Measurements from ENCODE around the gene UCKL1. TPM values are rescaled to one million over a fixed set of nuclear protein-coding genes. Genes with fewer than 3 reads are reported as not detected.
A peak's percentile ranks its signal among the peaks of the same experiment; 100 is the strongest.

Gene UCKL1
- total RNA-seq, 2 experiments from 2014 or later = 25.6 to 42.6 TPM

- H4K20me1 ChIP-seq (ENCODE audit: insufficient read depth, low read length) = no peaks in the 10 kb centered on the region
- H3K4me3 ChIP-seq (ENCODE audit: low read depth, low read length, poor library complexity, severe bottlenecking) = no peak overlapping the region
- H3K4me2 ChIP-seq (ENCODE audit: low read length) = no peak overlapping the region
- H2AFZ ChIP-seq (ENCODE audit: low read length) = no peak overlapping the region
- H3K9me2 ChIP-seq (ENCODE audit: insufficient read depth, low read length) = no peaks in the 10 kb centered on the region
- intact Hi-C loops (cut with micrococcal nuclease; ENCODE audit: unreplicated experiment) = no loop called here
- peaks cover 13% of the 10 kb centered on the region; the same call in 1 of the 2 replicates for H3K9me3 ChIP-seq (ENCODE audit: low read length)
- no peak for DNase-seq (ENCODE audit: low spot score)
- no peak overlapping the region for H3K27ac ChIP-seq (ENCODE audit: low read depth, low read length, poor library complexity, severe bottlenecking)
- H3K4me1 ChIP-seq (ENCODE audit: insufficient read depth, low read length, poor library complexity, severe bottlenecking) = no peaks in the 10 kb centered on the region
- ChIA-PET CTCF (ENCODE audit: unreplicated experiment) (no interaction called here), POLR2A (no interaction called here)
- no peaks in the 10 kb centered on the region for H3K79me2 ChIP-seq (ENCODE audit: insufficient read depth, low read depth, low read length)
- TSS peak; percentile 38 for BruUV-seq (replicated peaks)
- H3K36me3 ChIP-seq (ENCODE audit: insufficient read depth, low read length) = peaks cover 88% of the 10 kb centered on the region
- TF ChIP-seq EZH2phosphoT487 (IDR thresholded peaks at IDR 0.05; ENCODE audit: borderline replicate concordance, low read depth, low read length) = no peak
- TF ChIP-seq, protein P1, sequence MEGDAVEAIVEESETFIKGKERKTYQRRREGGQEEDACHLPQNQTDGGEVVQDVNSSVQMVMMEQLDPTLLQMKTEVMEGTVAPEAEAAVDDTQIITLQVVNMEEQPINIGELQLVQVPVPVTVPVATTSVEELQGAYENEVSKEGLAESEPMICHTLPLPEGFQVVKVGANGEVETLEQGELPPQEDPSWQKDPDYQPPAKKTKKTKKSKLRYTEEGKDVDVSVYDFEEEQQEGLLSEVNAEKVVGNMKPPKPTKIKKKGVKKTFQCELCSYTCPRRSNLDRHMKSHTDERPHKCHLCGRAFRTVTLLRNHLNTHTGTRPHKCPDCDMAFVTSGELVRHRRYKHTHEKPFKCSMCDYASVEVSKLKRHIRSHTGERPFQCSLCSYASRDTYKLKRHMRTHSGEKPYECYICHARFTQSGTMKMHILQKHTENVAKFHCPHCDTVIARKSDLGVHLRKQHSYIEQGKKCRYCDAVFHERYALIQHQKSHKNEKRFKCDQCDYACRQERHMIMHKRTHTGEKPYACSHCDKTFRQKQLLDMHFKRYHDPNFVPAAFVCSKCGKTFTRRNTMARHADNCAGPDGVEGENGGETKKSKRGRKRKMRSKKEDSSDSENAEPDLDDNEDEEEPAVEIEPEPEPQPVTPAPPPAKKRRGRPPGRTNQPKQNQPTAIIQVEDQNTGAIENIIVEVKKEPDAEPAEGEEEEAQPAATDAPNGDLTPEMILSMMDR (conservative IDR thresholded peaks at IDR 0.05; ENCODE audit: low read length) = no peak
Observed at GRCh38 chr20:64003960-64004725, 47.9 kb upstream of the UCKL1 start.

- no peaks in the 10 kb centered on the region for H3K9me2 ChIP-seq (ENCODE audit: insufficient read depth, low read length)
- ChIA-PET CTCF (ENCODE audit: unreplicated experiment) (no interaction called here), POLR2A (no interaction called here)
- H3K36me3 ChIP-seq (ENCODE audit: insufficient read depth, low read length) = peaks cover 84% of the 10 kb centered on the region
- DNase-seq (ENCODE audit: low spot score) = no peak
- TF ChIP-seq, protein P1 (conservative IDR thresholded peaks at IDR 0.05; ENCODE audit: low read length) = no peak
- no peak for TF ChIP-seq EZH2phosphoT487 (IDR thresholded peaks at IDR 0.05; ENCODE audit: borderline replicate concordance, low read depth, low read length)
- no peak overlapping the region for H3K4me2 ChIP-seq (ENCODE audit: low read length)
- no peaks in the 10 kb centered on the region for H3K79me2 ChIP-seq (ENCODE audit: insufficient read depth, low read depth, low read length)
- no peak overlapping the region for H2AFZ ChIP-seq (ENCODE audit: low read length)
- H3K9me3 ChIP-seq (ENCODE audit: low read length) = no peaks in the 10 kb centered on the region
- H4K20me1 ChIP-seq (ENCODE audit: insufficient read depth, low read length) = no peaks in the 10 kb centered on the region
- intact Hi-C loops (cut with micrococcal nuclease; ENCODE audit: unreplicated experiment) = no loop called here
- H3K4me3 ChIP-seq (ENCODE audit: low read depth, low read length, poor library complexity, severe bottlenecking) = no peak overlapping the region
- H3K27ac ChIP-seq (ENCODE audit: low read depth, low read length, poor library complexity, severe bottlenecking) = no peak overlapping the region
- BruUV-seq (replicated peaks) = no TSS peak
- H3K4me1 ChIP-seq (ENCODE audit: insufficient read depth, low read length, poor library complexity, severe bottlenecking) = no peaks in the 10 kb centered on the region
Observed at GRCh38 chr20:64001607-64002011, 45.4 kb upstream of the UCKL1 start.

DNA sequence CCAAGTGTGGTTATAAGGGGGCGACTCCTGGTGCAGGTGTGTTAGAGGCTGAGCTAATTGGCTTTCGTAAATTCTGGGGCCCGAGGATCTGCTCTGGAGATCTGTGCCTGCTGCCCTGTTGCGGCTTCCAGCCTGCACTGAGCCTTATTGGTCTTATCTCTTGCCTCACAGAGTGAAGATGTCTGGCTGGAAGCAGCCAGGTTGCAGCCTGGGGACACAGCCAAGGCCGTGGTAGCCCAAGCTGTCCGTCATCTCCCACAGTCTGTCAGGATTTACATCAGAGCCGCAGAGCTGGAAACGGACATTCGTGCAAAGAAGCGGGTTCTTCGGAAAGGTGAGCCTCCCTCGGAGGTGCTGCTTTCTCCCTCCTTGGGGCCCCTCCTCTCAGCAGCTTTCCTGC lies 44.7 kb upstream of the UCKL1 start:
- no peak overlapping the region for H3K4me3 ChIP-seq (ENCODE audit: low read depth, low read length, poor library complexity, severe bottlenecking)
- H3K79me2 ChIP-seq (ENCODE audit: insufficient read depth, low read depth, low read length) = no peaks in the 10 kb centered on the region
- intact Hi-C loops (cut with micrococcal nuclease; ENCODE audit: unreplicated experiment) = no loop called here
- ChIA-PET POLR2A (interaction anchor here (0.7 kb wide), 1 partner anchor 47 kb away, joined by 3 read pairs; no protein-coding TSS in a partner anchor), CTCF (ENCODE audit: unreplicated experiment) (no interaction called here)
- no peaks in the 10 kb centered on the region for H4K20me1 ChIP-seq (ENCODE audit: insufficient read depth, low read length)
- no peak for DNase-seq (ENCODE audit: low spot score)
- H3K4me1 ChIP-seq (ENCODE audit: insufficient read depth, low read length, poor library complexity, severe bottlenecking) = no peaks in the 10 kb centered on the region
- no peak for TF ChIP-seq EZH2phosphoT487 (IDR thresholded peaks at IDR 0.05; ENCODE audit: borderline replicate concordance, low read depth, low read length)
- TF ChIP-seq, protein P1 (conservative IDR thresholded peaks at IDR 0.05; ENCODE audit: low read length) = no peak
- H3K9me3 ChIP-seq (ENCODE audit: low read length) = no peaks in the 10 kb centered on the region
- no TSS peak for BruUV-seq (replicated peaks)
- H3K36me3 ChIP-seq (ENCODE audit: insufficient read depth, low read length) = peaks cover 86% of the 10 kb centered on the region
- H2AFZ ChIP-seq (ENCODE audit: low read length) = no peak overlapping the region
- no peaks in the 10 kb centered on the region for H3K9me2 ChIP-seq (ENCODE audit: insufficient read depth, low read length)
- H3K4me2 ChIP-seq (ENCODE audit: low read length) = no peak overlapping the region
- no peak overlapping the region for H3K27ac ChIP-seq (ENCODE audit: low read depth, low read length, poor library complexity, severe bottlenecking)

Measured in OCI-LY7 (cell line).